DMS 273 treated with DMSO at 0.1 percent for 48 hours (cell line): ENCODE data around the gene MCTS1.
A peak's percentile ranks its signal among the peaks of the same experiment; 100 is the strongest.
"Not testable (repeated sequence)": the region's sequence is repeated elsewhere in the genome, so short reads cannot be mapped to it uniquely, and the experiment has no call there.

ENCODE experiments used
- DNase-seq: peaks from one replicate; lab custom pipeline; 2025; lab: John Stamatoyannopoulos, UW

MCTS1 gene, protein sequence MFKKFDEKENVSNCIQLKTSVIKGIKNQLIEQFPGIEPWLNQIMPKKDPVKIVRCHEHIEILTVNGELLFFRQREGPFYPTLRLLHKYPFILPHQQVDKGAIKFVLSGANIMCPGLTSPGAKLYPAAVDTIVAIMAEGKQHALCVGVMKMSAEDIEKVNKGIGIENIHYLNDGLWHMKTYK

DNA sequence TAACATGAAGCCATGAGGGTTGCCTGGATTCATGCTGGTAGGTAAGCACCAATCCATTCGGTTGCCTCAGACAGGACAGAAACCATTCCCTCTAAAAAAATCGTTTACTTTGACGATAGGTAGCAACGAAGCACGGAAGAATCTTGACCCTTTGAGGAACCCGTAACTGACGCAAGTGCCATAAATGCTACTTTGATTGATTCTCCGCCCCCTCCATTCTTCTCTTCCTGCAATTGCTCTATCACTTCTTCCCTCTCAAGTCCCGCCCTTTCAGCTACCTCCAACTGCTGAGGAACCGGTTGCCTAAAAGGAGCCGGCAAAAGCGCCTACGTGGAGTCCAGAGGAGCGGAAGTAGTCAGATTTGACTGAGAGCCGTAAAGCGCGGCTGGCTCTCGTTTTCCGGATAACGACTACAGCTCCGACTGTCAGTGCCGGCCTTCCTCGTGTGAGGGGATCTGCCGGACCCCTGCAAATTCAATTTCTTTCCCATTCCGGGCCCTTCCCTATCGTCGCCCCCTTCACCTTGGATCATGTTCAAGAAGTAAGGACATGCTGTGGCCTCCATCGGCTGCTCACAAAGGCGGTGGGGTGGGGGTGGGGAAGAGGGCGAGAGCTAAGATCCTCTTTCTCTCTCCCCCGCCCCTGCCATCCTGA lies at the start of gene MCTS1:
Gene MCTS1, plus strand, starts transcription at position 395 of the 654 bp plus-strand sequence. Its CDS starts 136 bp downstream, at position 531.
- DNase-seq: peak; percentile 95

DNA sequence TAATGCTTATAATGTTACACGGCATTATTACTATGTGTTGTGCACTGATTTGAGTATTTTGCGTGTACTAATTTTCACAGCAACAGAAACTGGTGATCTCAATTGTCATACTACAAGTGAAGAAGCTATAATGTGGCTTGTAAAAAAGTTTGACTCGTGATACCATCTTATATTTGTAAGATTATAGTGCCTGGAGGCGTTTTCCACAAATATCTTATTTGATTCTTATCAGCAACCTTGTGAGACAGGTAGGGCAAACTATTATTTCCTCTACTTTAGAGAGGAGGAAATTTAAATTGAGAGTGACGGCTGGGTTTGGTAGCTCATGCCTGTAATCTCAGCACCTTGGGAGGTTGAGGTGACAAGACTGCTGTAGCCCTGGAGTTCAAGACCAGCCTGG lies 47.6 kb upstream of the MCTS1 start:
- no peak for DNase-seq

DNA sequence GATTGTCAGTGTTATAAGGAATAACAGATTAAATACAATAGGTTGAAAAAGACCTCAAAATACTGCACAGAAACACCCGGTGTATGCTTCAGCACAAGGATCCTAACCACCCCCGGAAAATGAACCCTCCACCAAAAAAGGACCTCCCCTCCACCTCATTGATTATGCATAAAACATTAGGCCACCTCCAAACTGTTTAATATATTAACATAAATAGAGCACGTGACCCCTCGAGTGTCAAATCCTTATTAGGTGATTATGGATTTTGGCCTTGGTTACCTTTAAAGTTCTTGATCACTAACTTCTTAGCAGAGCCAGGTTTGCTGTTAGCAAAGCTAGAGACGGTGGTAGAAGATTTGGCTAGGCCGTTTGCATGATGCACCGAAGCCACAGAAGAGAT lies 44.1 kb upstream of the MCTS1 start:
- peak; percentile 14 for DNase-seq

DNA sequence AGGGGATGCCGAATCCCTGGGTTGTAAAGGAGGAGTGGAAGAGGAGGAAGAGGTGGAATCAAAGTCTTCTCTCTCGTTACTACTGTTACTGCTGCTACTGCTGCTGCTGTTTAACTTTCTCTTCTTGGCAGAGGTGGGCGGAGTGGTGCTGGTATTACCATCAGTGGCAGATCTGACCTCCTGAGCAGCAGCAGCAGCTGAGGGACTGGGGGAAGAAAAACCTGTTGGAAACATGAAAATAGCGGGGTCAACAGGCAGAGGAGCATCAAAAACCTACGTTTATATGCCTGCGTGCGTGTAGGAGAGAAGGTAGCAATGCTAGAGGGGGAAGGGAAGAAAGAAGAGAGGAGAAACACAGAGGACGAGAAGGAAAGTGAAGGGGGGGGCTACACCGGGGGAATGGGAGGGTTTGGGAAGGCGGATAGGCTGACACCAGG lies 43.5 kb upstream of the MCTS1 start:
- peak; percentile 46 for DNase-seq

DNA sequence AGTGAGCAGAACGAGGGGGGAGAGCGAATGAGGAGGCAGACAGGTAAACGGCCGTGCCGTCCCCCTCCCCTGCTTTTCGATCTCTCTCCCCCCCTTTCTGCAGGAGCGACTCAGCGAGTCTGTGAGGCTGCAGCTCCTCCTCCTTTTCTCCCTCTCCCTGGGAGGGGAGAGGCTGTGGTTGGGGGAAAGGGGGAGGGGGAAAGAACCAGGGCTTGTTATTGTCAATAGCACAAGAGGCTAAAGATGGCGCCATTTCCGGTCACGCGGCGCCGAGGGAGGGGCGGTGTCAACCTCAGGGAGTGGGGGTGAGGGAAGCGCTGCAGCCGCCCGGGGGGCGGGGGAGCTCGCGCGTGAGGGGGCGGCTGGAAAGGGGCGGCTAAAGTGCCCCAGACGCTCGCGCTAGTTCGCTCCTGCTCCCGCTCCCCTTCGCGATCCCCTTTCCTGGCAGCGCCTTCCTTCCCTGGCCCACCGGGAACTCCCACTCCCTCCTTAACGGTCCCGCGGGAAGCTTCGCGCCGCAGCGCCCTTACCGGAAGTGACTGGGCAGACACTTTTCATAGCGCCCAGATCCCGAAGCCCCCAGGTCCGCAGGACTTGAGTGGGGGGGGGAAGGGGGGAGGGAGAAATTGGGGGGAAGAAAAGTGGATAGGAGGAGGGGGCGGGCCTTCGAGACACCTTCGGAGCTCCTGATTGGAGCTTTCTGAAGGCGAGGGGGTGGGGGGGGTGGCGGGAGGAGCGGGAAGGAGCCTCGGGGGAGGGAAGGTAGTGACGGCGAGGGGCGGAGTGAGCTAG lies 42.9 kb upstream of the MCTS1 start, which contains the start of gene CUL4B:
Gene CUL4B, minus strand, starts transcription at position 121 of the 792 bp plus-strand sequence. CDS start 324 bp downstream, outside the sequence.
- peak; percentile 81 for DNase-seq

DNA sequence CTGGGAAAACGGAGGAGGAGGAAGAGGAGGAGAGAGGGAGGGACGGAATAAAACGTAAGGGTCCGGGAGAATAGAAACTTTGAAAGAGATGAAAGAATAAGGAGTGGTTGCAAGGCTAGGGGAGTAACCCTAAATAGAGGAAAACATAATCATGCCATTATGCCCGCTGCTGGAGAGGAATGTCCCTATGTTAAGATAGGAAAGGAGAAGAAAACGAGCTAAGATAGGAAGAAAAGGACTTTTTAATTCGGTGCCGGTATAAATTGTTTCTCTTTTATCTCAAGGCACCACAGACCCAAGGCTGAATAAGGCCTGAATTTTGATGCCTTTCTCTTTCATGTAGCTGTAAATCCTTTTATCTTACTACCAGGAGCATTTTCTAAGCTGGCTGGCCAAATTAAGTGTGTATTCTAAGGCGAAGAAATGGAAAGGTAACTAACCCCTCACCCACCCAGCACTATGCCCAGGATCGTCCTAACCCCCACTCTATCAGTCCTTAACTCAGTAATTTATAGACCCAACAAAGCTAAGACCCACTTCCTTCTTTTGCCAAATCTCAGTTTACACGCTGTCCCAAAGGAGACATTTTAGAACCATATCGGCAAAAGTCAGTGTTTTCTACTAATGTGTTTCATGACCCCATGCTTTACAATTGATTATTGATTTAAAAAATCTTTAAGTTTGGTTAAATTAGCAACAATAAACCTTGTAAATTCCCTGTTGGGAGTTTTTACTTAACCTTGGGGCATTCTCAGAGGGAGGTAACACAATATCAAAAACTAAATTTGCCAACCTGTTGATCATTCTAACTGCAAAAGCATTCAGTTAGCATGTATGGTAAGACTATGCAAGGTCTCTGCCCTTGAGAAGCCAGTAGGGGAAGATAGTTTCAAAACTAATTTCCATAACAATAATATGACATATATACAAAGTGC lies 42.0 kb upstream of the MCTS1 start:
- no peak for DNase-seq

DNA sequence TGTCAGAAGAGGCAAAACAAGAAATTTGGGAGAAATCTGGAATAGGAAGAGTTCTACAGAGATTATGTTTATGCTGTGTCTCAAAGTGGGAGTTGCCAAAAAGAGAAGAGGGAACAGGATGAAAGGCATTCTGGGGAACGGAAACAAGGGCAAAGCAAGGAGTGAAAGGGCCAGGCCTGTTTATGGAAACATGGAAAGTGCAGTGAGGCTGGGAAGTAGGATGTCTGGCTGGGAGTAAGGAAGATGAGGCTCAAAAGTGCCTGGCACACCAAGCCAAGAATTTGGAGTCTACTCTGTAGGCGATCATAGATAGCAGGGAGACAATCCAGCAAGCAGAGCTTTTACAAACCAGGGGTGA lies 41.4 kb upstream of the MCTS1 start:
- no peak for DNase-seq

DNA sequence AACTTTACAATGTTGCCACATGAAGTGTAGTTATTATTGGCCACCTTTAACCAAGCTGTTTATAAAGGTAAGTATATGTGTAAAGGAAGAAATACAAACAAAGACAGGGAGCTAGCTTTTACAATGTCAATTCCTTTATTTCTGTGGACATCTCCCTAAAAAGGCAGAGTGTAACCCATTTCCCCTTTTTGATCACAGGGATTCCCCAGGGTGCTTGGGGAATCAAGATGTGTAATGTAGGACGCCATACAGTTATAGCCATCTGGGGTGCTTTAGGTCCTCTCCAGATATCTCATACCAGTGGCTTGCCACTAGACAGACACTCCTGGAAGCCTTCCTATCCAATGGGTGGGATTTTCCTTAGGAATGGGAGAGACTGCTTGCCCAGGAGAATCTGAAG lies 39.0 kb upstream of the MCTS1 start:
- DNase-seq: no peak

DNA sequence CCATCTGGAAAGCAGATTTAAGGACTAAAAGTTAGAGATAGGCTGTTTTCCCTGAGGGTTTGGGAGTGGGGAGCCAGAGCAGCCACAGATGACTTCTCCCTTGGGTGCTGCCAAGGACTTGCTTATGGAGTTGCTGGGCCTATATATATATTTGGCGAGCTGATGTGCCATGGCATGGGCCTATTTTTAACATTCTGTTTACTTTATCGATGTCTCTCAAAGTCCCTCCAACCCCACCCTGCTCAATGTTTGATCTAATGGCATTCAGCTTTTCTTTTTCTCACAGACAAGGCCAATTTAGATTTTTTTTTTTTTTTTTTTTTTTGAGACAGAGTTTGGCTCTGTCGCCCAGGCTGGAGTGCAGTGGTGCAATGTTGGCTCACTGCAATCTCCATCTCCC lies 37.1 kb upstream of the MCTS1 start:
- DNase-seq: no peak

DNA sequence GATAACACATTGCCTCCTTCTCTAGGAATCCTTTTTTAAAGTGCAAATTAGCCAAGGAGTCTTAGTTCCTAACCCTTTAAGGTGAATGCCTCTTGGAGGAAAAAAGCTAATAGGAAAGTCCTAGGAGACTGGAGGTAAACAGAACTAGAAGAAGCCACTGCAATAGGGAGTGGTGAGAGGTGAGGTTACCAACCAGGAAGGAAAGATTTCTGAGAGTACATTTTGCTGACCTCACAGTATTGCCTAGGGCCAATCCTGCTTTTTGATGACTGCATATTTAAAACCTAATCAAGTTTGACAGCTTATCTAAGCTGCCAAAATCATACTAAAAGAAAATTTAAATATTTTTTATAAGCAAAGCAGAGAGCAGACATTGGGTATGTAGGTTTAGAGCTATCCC lies 35.9 kb upstream of the MCTS1 start:
- no peak for DNase-seq

DNA sequence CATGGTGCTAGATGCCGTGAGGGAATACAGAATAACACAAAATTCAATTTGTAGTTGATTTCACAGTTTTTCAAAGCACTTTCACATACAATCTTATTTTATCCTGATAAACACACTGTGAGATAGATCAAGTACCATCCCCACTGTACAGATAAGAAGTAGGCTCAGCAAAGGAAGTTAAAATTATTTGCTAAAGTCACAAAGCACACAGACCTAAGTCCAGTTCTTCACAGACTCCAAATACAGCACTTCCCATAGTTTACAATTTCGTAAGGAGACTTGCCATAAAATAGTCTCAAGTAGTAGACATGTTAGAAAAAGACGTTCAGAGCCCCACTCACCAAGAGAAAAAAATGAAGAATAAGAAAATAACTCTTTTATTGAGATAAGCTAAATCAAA lies 35.3 kb upstream of the MCTS1 start:
- DNase-seq: no peak

DNA sequence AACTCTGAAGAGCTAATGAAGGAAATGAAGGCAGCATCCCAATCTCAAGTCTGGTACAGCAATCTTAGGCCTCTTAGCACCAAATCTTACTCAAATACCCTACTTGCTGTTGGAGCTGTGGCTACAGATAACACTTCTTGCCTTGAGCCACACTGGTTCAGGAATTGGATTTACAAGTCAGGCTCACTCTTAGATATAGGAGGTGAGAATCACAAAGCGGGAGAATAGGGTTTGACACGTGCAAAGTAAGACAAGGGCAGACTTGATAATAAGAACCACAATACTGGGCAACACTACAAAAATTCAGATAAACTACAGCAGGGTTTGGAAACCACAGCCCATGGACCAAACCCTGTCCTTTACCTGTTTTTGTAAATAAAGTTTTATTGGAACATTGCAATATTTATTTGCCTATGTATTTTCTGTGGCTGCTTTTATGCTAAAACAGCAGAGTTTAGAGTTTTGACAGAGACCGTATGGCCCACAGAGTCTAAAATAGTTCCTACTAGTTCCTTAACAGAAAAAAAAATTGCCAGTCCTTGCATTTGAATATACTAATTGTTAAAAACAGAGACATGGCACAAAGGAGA lies 33.8 kb upstream of the MCTS1 start:
- no peak for DNase-seq

DNA sequence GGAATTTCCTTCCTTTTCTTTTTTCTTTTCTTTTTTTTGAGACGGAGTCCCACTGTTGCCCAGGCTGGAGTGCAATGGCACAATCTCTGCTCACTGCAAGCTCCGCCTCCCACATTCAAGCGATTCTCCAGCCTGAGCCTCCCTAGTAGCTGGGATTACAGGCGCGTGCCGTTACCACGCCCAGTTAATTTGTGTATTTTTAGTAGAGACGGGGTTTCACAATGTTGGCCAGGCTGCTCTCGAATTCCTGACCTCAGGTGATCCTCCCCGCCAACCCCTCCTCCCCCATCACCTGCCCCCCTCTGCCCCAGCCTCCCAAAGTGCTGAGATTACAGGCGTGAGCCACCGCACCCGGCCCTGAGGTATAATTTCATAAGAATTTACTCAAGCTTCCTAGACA lies 30.1 kb upstream of the MCTS1 start:
- DNase-seq: not testable (repeated sequence)

DNA sequence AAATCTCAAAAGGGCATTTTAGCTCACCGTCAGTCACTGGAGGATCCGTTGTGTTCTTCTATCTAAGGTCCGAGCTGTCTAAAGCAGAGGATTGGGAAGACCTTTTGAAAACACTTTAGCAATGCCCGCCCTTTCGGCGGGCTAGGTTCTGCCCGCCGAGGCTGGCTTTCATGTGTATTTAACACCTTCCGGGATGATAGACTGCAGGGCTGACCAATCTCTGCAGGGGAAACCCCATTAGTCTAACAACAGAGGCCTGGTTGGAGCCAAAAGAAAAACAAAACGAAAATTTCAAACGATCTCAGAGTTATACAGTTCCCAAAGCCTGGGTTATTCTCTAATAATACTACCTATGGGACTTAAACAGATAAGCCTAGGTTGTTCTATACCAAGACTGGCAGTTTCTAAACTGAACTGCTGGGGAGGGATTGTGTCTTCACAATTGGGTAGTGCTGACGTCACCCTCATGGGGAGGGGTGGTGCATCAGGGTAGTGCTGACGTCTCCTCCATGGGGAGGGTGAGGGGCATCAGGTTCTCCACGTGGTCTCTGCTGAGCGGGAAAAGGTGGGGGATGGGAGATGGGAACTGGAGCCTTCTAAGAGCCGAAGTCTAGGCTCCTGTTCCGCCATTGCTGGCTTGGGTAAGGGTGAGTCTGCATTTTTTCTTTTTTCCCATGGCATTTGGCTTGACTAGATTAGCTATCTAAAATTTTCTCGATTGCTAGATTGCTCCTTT lies 28.4 kb upstream of the MCTS1 start:
- no peak for DNase-seq

DNA sequence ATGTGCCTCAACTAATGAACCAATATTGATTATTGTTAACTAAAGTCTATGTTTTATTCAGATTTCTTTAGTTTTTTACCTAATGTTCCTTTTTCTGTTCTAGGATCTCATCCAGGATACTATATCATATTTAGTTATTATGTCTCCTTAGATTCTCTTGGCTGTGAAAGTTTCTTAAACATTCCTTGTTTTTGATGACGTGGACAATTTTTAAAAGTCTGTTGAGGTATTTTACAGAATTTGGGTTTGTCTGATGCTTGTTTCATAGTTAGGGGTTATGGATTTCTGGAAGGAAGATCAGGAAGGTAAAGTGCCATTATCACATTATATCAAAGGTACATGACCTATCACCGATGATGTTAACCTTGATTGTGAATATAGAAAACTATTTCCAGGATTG lies 18.2 kb upstream of the MCTS1 start:
- DNase-seq: no peak

DNA sequence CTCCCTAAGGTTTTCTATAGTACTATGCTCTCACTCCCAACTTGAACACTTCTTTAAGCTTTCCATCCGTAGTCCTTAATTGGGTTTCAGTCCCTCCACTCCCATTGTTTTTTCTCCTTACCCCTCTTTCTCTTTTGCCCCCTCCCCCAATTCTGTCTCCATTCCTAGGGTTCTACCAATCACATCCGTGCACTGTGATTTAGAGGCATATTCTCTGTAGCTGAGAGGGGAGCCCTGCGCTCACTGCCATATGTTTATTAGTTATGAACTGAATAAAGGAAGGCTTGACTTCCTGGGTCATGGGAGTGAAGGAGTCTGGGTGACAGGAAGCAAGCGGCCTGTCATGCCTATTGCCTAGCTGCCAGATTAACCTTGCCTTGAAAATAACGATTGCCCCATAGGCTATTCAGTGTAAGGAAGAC lies 471 bp downstream of the MCTS1 start:
- no peak for DNase-seq

DNA sequence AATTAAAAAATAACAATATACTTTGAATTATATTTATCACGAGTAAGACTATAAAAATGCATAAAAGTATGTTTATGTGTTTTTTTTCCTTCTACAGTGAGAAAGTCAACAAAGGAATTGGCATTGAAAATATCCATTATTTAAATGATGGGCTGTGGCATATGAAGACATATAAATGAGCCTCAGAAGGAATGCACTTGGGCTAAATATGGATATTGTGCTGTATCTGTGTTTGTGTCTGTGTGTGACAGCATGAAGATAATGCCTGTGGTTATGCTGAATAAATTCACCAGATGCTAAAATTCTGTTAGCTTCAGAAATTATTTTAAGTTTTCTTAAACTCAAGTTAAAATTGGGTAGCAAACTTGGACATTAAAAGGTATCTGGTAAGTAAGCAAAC lies 8.2 kb downstream of the MCTS1 start:
- no peak for DNase-seq

DNA sequence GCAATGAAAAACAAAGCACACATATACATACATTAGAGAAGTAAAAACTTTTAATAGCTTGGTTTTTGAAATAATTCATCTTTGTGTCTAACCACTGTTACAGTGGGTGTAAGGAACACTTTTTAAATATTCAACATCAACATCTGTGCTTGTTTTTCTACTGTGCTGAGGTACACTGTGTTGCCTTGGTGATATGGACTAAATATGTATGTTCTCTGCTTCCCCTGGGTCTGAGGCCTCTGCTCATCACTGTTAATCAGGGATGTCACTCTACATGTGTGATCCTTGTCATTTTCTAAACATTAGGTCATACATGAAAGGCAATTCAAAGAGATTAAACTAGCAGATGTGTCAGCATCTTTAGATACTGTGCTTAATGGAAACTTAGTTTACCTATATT lies 10.9 kb downstream of the MCTS1 start:
- peak; percentile 48 for DNase-seq

DNA sequence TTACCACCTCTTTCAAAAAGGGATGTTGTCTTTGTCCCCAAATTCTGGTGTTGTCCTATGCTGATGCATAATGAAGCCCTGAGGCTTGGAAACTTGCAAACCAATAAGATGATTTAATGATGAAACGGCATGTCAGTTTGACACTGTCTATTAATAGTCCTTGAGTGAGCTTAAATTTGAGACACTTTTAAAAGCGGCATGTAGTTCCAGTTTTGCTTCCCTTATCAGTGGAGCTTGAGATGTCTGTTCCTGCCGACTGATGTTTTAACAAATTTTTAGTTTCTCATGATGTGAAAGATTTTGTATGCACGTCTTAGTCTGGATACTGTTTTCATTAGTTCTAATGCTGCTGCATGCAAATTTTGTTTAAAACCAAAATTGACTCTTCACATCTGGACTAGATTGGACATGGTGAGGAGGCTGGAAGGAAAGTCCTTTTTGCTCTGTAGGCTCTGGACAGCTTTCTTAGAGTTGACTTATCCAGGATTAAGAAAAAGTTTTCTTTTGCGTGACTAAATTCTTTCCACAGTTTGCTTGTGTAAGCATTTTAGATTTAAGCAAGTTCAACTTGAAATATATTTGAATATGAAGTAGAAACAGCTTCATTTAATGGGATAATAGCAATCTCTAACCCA lies 14.2 kb downstream of the MCTS1 start:
- DNase-seq: no peak

DNA sequence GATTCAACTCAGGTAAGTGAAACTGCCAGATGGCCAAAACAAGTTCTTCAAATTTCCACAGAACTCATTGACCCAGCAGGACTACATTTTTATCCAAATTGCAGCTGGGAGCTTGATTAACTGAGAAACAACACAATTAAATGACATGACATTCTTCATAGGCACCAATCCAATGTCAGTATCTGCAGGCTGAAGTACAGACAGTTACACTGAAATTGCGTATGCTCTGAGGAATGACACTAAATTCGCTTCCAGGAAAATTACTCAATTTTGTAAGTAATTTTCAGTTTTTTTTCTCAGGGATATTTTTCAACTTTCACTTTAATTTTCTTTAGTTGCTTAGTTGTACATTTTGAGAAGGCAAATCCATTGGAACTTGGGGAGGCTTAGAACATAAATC lies 21.5 kb downstream of the MCTS1 start:
- no peak for DNase-seq
